Occipital lobe (tissue), 2 donors: ENCODE measurements around the gene RMI2. TPM values are rescaled to one million over a fixed set of nuclear protein-coding genes. Genes with fewer than 3 reads are reported as not detected.

Experiments used
- DNase-seq: peaks from one replicate; lab custom pipeline; 2025; lab: John Stamatoyannopoulos, UW
- total RNA-seq: library from RNA; depleted of rRNA; stranded (reverse); fragments of >200 nt; gene quantifications from one replicate; pipeline ENCODE4 v1.2.3, GENCODE V29; 2014

The RMI2 gene
- total RNA-seq, 1 donor from 2014 or later = 4.1 TPM

DNA sequence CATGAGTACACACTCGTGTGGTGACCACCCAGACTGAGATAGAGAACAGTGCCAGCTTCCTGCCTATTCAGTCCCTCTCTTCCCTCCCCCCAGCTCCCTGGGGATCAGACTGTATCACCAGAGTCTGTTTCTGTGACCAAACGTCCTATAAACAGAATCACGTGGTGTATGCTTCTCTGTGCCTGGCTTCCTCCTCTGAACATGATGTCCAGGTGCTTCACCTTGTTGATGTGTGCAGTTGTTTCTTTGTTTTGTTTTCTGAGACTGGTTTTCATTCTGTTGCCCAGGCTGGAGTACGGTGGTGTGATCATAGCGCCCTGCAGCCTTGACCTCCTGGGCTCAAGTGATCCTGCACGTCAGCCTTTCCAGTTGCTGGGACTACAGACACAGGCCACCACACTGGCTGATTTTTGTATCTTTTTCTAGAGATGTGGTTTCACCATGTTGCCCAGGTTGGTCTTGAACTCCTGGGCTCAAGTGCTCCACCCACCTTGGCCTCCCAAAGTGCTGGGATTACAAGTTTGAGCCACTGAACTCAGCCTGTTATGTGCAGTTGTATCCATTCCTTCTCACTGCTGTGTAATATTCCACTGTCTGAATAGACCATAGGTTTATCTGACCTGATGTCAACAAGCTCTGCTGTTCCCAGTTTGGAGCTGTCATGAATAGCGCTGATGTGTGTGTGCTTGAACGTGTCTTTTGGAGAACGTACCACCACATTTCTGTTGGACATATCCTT lies 35.2 kb upstream of the RMI2 start:
- no peak for DNase-seq

DNA sequence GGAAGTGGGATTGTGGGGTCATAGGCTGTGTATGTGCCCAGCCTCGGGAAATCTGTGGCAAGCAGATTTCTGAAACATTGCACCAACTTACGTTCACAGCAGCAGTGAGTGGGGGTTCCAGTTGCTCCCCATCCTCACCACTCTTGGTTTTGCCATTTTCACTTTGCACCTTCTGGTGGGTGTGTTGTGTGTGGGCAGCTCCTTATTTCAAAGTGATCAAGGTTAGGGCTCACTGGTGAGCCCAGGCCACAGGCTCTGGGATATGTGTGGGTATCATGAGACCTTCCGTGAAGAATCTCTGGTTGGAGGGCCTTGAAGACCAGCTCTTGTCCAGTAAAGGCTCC lies 34.7 kb upstream of the RMI2 start:
- DNase-seq = no peak

DNA sequence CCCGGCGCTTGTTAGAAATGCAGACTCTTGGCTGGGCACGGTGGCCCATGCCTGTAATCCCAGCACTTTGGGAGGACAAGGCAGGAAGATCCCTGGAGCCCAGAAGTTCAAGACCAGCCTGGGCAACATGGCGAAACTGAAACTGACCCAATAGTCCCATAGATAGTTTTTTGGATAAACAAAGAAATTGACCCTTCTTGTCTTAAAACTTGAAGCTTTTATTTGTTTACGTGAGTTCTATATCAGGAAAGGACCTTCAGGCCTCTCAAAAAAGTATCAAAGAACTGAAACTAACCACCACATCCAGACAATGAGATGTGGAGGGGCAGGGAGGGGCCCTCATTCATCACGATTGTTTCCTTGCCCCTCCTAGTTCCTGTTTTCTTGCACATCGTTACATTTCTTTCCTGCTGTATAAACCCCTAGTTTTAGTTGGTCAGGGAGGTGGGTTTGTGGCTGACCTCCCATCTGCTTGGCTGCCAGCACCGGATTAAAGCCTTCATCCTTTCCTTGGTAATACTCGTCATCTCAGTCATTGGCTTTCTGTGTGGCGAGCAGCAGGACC lies 34.2 kb upstream of the RMI2 start:
- DNase-seq = no peak

DNA sequence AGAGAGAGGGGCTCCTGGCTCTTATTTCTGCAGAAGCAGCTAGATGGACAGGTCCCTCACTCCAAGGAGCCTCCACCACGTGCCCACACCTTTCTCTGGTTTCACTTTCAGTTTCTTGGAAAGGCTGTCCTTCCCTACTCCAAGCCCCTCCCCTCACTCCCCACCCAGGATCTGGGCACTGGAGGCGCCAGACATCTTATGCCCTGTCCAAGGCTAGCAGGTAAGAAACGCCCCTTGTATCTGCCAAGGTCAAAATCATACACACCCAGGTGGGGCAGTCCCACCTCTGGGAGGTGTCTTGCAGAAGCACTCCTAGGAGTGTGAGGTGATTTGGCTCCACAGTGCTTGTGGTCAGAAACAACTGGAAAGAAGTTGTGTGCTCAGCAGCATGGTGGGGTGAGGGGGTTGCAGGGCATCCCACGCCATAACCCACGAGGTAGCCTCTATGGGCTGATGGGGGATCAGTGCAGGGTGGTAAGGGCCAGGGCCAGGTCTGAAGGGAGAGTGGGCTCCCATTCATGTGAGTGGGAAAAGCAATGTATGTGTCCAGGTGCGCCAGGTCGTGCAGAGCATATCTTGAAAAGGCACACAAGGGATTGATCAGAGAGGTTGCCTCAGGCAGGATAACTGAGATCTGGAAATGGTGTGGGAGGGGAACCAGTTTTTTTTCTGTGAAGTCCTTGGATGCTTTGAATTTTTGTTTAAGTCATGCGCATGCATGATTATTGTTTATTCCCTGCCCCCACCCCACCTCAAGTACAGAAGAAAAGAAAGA lies 32.4 kb upstream of the RMI2 start:
- no peak for DNase-seq

DNA sequence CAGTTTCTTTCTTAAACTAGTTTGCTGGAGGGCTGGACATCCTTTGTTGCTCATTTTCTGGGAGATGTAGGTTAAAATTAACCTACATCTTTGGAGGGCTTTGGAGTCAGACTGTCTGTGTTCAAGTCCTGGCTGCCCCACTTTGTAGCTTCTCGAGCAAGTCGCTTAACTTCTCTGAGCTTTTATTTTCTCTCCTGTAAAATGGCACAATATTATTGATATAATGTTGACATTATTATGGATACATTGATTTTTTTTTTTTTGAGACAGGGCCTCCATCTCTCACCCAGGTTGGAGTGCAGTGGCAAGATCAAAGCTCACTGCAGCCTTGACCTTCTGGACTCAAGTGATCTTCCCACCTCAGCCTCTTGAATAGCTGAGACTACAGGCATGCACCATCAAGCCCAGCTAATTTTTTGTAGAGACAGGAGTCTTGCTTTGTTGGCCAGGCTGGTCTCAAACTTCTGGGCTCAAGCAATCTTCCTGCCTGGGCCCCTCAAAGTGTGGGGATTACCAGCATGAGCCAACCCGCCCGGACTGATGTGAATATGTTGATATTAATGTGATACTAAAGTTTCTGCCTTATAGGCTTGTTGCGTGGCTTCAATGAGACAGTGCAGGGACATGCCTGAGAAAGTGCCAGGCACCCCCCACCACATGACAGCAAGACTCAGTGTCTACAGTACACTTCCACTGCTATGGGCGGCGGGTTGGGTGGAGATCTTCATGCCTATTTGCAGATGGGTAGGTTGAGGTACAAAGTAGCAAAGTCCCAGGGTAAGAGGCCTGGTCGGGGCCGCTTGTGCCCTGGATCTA lies 31.6 kb upstream of the RMI2 start:
- DNase-seq = no peak

DNA sequence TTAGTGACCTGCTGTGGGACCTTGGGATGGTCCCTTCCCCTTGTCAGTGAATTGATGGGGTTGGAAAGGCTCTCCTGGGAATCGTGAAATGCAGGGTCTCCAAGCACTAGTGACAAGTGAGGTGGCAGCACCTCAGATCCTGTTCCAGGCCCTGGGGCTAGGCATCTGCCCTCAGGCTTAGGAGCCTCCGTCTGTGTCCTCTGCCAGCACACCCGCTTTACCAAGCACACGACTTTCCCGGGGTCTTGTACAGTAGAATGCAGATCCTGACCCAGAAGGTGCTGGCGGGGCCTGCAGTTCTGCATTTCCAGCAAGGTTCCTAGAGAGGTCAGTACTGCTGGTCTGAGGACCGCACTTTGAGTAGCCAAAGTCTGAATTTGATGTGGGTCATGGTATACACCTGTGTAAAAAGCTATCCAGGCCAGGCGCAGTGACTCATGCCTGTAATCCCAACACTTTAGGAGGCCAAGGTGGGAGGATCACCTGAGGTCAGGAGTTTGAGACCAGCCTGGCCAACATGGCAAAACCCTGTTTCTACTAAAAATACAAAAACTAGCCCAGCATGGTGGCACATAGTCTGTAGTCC lies 30.9 kb upstream of the RMI2 start:
- DNase-seq = no peak

DNA sequence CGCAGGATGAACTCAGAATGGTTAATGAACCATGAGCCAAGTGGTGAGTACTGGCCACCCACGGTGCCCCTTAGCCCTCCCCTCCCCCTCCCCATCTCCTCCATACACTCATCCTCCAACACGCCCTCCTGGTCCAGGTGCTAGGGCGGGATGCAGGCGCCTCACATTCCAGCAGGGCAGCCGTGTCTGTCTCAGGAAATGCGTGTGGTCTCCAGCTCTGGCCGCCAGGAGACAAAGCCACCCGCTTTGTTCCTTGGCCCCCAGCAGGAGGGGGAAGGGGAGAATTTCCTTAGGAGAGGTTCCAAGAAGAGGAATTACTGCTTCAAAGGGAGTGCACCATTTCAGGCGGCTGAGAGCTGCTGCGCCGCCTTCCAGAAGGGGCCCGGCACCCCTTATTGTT lies 29.7 kb upstream of the RMI2 start:
- DNase-seq = no peak

DNA sequence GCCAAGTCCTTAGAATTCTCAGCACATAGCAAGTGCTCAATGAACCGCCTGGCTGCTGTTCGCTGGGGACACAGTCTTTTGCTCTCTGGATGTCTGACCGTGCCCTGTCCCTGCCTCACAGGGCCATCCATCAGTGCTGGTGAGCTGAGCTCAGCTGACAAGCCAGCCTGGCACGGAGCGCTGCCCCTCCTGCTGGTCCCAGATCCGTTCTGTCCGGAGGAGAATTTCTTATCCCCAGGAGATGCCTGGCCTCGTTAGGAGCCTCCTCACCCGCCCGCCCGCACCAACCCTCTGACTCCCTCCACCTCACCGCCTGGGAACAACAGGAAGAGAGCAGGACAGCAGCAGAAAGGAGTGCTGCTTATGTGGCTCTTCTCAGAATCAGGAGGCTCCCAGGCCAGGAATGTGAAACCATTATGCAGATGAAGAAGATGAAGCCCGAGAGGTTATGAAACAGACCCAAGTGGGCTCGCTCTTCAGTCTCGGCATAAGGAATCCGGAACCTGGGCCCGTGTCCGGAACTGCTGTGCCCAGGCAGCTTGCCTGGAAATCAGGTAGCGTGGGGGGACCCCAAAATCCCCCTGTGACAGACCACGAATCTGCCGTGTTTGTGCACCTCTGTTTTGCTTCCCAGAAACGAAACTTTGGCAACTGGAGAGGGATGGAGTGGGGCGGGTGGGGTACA lies 28.8 kb upstream of the RMI2 start:
- DNase-seq = no peak

DNA sequence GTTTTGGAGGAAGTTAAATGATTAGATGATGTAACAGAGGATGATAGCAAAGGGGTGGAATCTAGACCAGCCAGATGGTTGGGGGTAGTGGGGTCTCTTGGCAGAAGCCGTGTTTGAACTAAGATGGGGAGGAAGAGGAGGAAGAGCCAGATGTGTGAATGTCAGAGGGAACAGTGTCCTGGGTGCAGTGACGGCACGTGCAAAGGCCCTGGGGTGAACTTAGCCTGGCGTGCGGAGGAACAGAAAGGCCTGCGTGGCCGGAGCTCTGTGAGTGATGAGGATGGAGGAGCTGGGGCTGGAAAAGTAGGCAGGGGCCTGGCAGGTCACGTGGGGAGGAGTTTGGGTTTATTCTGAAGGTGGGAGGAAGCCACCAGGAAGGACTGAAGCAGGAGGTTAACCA lies 26.4 kb upstream of the RMI2 start:
- DNase-seq = no peak

DNA sequence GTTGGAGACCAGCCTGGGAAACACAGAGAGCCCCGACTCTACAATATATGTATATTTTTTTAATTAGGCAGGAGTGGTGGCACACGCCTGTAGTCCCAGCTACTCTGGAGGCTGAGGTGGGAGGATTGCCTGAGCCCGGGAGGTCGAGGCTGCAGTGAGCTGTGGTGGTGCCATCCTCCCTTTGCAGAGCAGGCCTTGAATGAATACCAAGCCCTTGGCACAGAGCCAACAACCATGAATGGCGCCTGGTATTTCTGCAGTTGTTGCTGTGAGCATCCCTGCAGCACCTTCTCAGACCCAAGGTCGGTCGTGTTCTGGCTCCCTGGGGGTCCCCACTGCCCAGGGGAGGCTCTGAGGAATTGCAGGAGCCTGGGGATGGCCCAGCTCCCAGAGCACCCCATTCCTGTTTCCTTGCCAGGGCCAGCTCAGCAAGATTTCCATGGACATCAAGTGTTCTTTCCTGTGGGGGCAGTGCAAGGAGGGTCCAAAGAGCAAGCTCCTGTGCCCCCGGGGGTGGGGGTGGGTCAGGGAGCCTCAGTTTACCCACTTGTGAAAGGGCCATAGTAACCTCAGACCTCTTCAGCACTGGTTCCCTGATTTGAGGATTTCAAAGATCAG lies 25.6 kb upstream of the RMI2 start:
- no peak for DNase-seq

DNA sequence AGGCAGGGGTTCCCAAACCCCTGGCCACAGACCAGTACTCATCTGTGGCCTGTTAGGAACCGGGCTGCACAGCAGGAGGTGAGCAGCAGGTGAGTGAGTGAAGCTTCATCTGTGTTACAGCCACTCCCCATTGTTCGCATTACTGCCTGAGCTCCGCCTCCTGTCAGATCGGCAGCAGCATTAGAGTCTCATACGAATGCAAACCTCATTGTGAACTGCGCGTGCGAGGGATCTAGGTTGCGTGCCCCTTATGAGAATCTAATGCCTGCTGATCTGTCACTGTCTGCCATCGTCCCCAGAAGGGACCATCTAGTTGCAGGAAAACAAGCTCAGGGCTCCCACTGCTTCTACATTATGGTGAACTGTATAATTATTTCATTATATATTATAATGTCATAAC lies 25.1 kb upstream of the RMI2 start:
- DNase-seq = no peak

DNA sequence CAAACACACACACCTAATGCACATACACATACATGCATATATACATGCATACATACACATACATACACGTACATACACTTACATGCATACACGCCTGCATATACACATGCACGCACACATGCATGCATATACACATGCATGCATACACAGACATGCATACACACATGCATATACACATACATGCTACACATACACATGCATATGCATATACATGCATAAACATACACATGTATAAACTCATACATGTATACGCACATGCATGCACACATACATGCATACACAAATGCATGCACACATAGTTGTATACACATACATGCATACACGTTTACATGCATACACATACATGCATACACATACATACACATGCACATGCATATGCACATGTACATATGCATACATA lies 23.6 kb upstream of the RMI2 start:
- no peak for DNase-seq

DNA sequence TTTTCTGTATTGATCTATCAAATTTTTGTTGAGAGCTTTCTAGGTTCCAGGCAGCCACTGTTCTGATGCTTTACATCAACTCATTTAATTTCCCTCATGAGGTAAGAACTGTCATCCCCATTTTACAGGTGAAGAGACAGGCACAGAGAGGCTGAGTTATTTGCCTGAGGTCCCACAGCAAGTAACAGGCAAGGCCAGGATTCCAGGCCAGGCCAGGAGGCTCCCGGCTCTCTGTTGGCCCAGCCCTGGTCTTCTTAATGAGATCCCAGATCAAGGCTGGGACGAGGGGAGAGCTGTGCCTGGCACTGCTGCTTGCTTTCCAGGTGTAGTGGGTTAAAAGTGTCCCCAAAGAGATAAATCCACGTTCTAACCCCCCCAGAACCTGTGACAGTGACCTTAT lies 22.4 kb upstream of the RMI2 start:
- no peak for DNase-seq

DNA sequence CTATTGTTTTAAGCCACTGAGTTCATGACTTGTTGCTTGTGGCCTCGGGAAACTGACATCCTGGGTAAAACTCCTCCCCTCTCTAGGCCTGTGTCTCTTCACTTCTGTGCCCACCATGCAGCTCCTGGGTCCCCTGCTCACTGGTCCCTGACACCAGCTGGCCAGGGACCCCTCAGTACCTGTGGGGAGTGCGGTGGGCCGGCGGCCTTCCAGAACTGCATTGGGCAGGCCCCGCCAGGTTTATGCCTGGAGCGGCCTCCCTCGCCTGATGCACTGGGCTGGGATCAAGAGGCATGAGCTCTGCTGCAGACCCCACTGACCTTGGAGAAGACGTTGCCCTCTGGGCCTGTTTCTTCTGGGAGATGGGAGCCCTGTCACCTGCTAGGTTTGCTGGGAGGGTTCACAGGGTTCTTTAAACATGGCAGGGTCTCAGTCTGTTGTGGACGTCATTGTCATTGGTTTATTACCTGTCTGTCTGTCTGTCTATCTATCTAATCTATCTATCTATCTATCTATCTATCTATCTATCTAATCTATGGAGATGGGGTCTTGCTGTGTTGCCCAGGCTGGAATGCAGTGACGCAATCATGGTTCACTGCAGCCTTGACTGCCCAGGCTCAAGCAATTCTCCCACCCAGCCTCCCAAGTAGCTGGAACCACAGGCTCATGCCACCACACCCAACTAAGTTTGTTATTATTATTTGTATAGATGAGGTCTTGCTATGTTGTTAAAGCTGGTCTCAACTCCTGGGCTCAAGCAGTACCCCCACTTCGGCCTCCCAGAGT lies 21.5 kb upstream of the RMI2 start:
- DNase-seq = no peak

DNA sequence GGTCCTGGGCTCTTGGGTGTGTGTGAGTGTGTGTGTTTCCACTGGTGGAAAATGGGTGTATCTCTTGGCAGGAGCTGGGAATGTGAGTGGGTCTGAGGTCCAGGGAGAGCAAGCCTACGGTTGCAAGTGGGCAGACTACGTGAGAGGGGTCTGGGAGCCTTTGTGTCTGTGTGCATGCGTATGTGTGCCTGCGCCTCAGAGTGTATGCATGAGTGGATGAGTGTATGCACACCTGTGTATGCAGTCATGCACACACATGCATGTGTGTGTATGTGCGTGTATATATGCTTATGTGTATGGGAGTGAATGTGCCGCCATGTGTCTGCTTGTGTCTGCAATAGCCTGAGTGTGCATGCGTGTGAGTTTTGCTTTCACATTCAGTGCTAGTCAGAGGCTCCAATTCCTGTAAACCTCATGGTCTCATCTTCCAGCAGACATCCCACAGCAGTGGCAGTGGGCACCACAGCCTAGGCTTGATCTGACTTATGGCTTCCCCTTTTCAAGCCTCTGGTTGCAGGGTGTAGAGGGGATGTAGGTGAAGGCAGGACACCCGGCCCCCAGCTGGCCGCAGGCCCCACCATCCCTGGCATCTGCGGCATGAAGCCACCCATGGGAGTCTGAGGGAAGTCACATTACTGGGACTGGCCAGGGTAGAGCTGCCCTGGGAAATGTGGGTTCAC lies 19.7 kb upstream of the RMI2 start:
- no peak for DNase-seq

DNA sequence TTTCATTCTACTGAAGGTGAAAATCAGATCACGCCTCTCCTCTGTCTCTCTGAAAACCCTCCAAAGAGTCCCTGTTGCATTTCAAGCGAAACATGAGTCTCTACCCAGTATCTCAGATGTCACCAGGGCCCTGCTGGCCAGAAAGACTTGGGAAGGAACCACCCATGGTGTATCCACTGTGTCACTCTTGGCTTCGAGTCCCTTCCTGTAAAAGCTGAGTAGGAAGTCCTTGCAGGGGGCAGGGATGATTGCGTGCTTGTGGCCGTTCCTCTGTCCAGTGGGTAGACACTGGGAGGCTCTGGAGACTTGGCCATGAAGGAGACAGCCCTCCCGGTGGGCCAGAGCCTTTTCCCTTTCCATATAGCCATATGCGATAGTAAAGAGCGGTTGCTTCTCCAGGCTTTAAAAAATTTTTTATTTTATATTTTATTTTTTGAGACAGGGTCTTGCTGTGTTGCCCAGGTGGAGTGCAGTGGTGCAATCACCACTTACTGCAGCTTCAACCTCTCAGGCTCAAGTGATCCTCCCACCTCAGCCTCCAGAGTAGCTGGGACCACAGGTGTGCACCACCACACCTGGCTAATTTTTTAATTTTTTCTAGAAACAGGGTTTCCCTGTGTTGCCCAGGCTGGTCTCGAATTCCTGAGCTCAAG lies 19.0 kb upstream of the RMI2 start:
- DNase-seq = no peak

DNA sequence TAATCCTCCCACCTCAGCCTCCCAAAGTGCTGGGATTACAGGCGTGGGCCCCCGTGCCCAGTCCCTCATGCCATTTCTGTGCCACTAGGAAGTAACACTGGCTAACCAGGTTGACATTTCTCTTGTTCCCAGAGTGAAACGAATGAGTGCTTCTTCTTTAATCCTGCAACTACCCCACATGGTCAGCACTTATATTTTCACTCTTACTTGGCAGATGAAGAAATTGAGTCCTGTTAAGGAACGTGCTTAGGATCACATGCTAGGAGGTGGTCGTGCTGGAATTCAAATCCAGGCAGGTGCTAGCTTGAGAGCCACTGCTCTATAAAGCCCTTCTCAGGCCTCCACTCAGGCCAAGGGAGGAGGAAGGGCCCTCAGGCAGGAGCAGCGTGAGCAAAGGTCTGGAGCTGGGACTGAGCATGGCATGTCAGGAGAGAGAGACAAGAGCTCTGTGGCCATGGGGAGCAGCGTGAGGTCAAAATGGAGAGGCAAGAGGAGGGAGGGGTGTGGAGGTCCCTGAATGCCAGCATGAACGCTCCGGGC lies 18.5 kb upstream of the RMI2 start:
- DNase-seq = no peak
